ENCODE data around the gene ACSM5.

GRCh38 chr16:20391045-20391444 is 18.3 kb upstream of the ACSM5 start:
- TF ChIP-seq POLR2A (IDR thresholded peaks at IDR 0.05; ENCODE audit: low read depth, low read length): no peak
- no peak for TF ChIP-seq POLR2AphosphoS5 (IDR thresholded peaks at IDR 0.05; ENCODE audit: low read depth, low read length)
